Measurements from ENCODE around the gene IL11RA. TPM values are rescaled to one million over a fixed set of nuclear protein-coding genes. Genes with fewer than 3 reads are reported as not detected.

IL11RA gene
- total and polyA plus RNA-seq, 2 of the 8 experiments (the other 6 are each of a cell fraction or from before 2014, with no cell fraction given), result 5.5 to 9.1 TPM

GRCh38 chr9:34655394-34655793 lies 3.4 kb downstream of the IL11RA start:
- CTCF ChIA-PET (ENCODE audit: partially characterized antibody), result interaction anchor here (0.6 to 15.2 kb wide), 4 partner anchors 9 to 47 kb away, joined by 3 to 277 read pairs (median 8); partner anchors contain the start of genes GALT and SIGMAR1
- H2BK120ac ChIP-seq (replicated peaks; ENCODE audit: low read depth, low read length), result no peak overlapping the region
- H2BK20ac ChIP-seq (ENCODE audit: low read length), result no peak overlapping the region
- DNase-seq (ENCODE audit: low read depth in 1 of 2, low spot score in 2 of 2) (no peak), FAIRE-seq (no peak)
- H3K27me3 ChIP-seq (replicated peaks in 1 of 4; ENCODE audit: control insufficient read depth in 3 of 4, extremely low read depth in 1 of 4, insufficient read depth in 3 of 4, low read length in 3 of 4), result no peaks in the 10 kb centered on the region; a peak in 1 of 7 replicates
- H3K14ac ChIP-seq (ENCODE audit: insufficient read length), result no peak overlapping the region
- no peaks in the 10 kb centered on the region for H3K9me3 ChIP-seq (ENCODE audit: insufficient read depth in 2 of 2, low read depth in 1 of 2, low read length in 1 of 2)
- H2AFZ ChIP-seq (ENCODE audit: low read length), result no peak overlapping the region
- POLR2A ChIA-PET (ENCODE audit: partially characterized antibody), result interaction anchor here (0.7 to 12.8 kb wide), 5 partner anchors 9 to 1077 kb away, joined by 3 to 127 read pairs (median 10); partner anchors contain the start of genes ARID3C, CREB3, GALT and SIGMAR1
- H4K20me1 ChIP-seq (replicated peaks in 1 of 2; ENCODE audit: control insufficient read depth in 1 of 2, insufficient read depth in 2 of 2, low read length in 2 of 2), result peaks cover 0 to 4% of the 10 kb centered on the region in 2 experiments
- 84% methylated on average over 5 of the region's 5 CpGs; no CpG with 5 or more reads in 1 of the 2 experiments for WGBS, 2 experiments (ENCODE audit: extremely low coverage in 1 of 2, insufficient coverage in 1 of 2, insufficient read length in 1 of 2, insufficient replicate concordance in 2 of 2, low coverage in 1 of 2, low lambda C conversion rate in 2 of 2, missing lambda C conversion rate in 1 of 2)
- H4K91ac ChIP-seq (replicated peaks; ENCODE audit: insufficient read length, low read length), result no peak overlapping the region
- H3K27ac ChIP-seq (ENCODE audit: low read depth, low read length), result no peak overlapping the region
- H3K18ac ChIP-seq (ENCODE audit: extremely low read depth, low read length), result no peak overlapping the region
- no peaks in the 10 kb centered on the region for H3K79me1 ChIP-seq (ENCODE audit: low read depth, low read length)
- no peak overlapping the region for H2BK12ac ChIP-seq (ENCODE audit: low read depth, low read length)
- H3K9ac ChIP-seq (replicated peaks in 1 of 4; ENCODE audit: extremely low read depth in 1 of 4, low read depth in 3 of 4, low read length in 3 of 4), result no peak overlapping the region
- no peaks in the 10 kb centered on the region for H3K79me2 ChIP-seq (ENCODE audit: control insufficient read depth in 1 of 2, insufficient read depth in 2 of 2, low read length in 2 of 2)
- no peak overlapping the region for H3K56ac ChIP-seq (replicated peaks; ENCODE audit: insufficient read length, low read depth, low read length)
- no peak overlapping the region for H4K5ac ChIP-seq (ENCODE audit: insufficient read length, low read depth, low read length)
- no peak overlapping the region for H2BK15ac ChIP-seq (ENCODE audit: low read length)
- peaks cover 4% of the 10 kb centered on the region for H3K23me2 ChIP-seq (ENCODE audit: low read depth, low read length)
- no peak overlapping the region for H3K4me2 ChIP-seq (ENCODE audit: insufficient read depth in 1 of 2, low read depth in 2 of 2, low read length in 2 of 2)
- no peak overlapping the region for H3K4ac ChIP-seq (replicated peaks; ENCODE audit: insufficient read length, low read depth, low read length)
- H3K36me3 ChIP-seq (ENCODE audit: control insufficient read depth in 2 of 4, insufficient read depth in 4 of 4, low read length in 3 of 4), result no peaks in the 10 kb centered on the region
- peaks cover 5 to 22% (median 10%) of the 10 kb centered on the region in 4 experiments; a peak in 6 of 7 replicates for H3K4me1 ChIP-seq (replicated peaks in 1 of 4; ENCODE audit: control insufficient read depth in 3 of 4, insufficient read depth in 4 of 4, low read length in 3 of 4)
- no peak overlapping the region for H2AK5ac ChIP-seq (ENCODE audit: low read depth, low read length)
- no peak overlapping the region for H4K8ac ChIP-seq (ENCODE audit: extremely low read depth, insufficient read depth, low read length)
- no peak overlapping the region for H2BK5ac ChIP-seq (ENCODE audit: low read depth, low read length)
- no peak overlapping the region for H3K23ac ChIP-seq (ENCODE audit: insufficient read length)
- no peak overlapping the region for H3K4me3 ChIP-seq (ENCODE audit: extremely low read depth in 1 of 4, insufficient read depth in 2 of 4, low read depth in 3 of 4, low read length in 4 of 4)
- no peak for TF ChIP-seq EP300 (IDR thresholded peaks at IDR 0.05; ENCODE audit: borderline replicate concordance in 1 of 2, low read depth in 2 of 2, low read length in 2 of 2)

All from H1 (cell line).